ENCODE measurements around the gene PIK3R2. TPM values are rescaled to one million over a fixed set of nuclear protein-coding genes. Genes with fewer than 3 reads are reported as not detected.

Gene PIK3R2
- total and polyA plus RNA-seq, 2 experiments from 2014 or later = 8.5 to 66.6 TPM

GRCh38 chr19:18193388-18194180 is 40.6 kb downstream of the PIK3R2 start (continued):
- TF ChIP-seq ZNF462 (CRISPR knock-in tag; IDR thresholded peaks at IDR 0.05) = no peak
- TF ChIP-seq EZH2 (IDR thresholded peaks at IDR 0.05; ENCODE audit: low read depth, unreplicated experiment) = no peak
- TF ChIP-seq REST (IDR thresholded peaks at IDR 0.05; ENCODE audit: unreplicated experiment) = no peak
- no peak for TF ChIP-seq EZH2phosphoT487 (IDR thresholded peaks at IDR 0.05; ENCODE audit: unreplicated experiment)

All from GM23338 (cell line).